Gastrocnemius medialis (tissue), 4 donors: ENCODE results near the gene PNRC1. TPM values are rescaled to one million over a fixed set of nuclear protein-coding genes. Genes with fewer than 3 reads are reported as not detected.
"Not testable (repeated sequence)": the region's sequence is repeated elsewhere in the genome, so short reads cannot be mapped to it uniquely, and the experiment has no call there.

Experiments
- ATAC-seq, 2 donors: fragments of 150-250 bp; one replicate each; pipeline ENCODE4 v1.9.1; 2016
- DNase-seq, 2 donors: peaks; one replicate each; pipeline ENCODE4 v3.0.0-alpha.2; 2019
- H3K27ac ChIP-seq, 4 donors: fragments of 200-600 bp; sonication (generic); 1 replicate in 1 of 4; 2 replicates in 3 of 4; pipeline ENCODE4 v1.5.1; 2016 to 2018; ENCODE audit warnings: mild to moderate bottlenecking in 2 of 4, moderate library complexity in 1 of 4
- H3K27me3 ChIP-seq, 3 donors: fragments of 200-600 bp; sonication (generic) in 2 of 3; 1 replicate in 1 of 3; 2 replicates in 2 of 3; pipeline versions ENCODE4 v1.5.1 to v1.6.0; 2016 to 2019; ENCODE audit warnings: mild to moderate bottlenecking in 1 of 3, moderate library complexity in 1 of 3
- H3K36me3 ChIP-seq, 2 donors: fragments of 200-600 bp; sonication (generic) in 1 of 2; one replicate each; pipeline ENCODE4 v1.5.1; 2017 to 2018
- H3K4me1 ChIP-seq, 2 donors: fragments of 200-600 bp; sonication (generic) in 1 of 2; one replicate each; pipeline ENCODE4 v1.5.1; 2016 to 2017; ENCODE audit warnings: mild to moderate bottlenecking in 2 of 2
- H3K4me3 ChIP-seq, 4 donors: fragments of 200-600 bp; sonication (generic) in 3 of 4; 1 replicate in 1 of 4; 2 replicates in 3 of 4; pipeline ENCODE4 v1.5.1; 2016 to 2019; ENCODE audit warnings: mild to moderate bottlenecking in 2 of 4
- H3K9me3 ChIP-seq, 3 donors: fragments of 200-600 bp; sonication (generic) in 2 of 3; 1 replicate in 1 of 3; 2 replicates in 2 of 3; pipeline ENCODE4 v1.5.1; 2016 to 2019
- POLR2A ChIP-seq, 2 donors: fragments of 450-650 bp; IDR thresholded peaks; one replicate each; pipeline ENCODE4 v1.6.1; 2017; ENCODE audit warnings: antibody characterized with exemption in 2 of 2, mild to moderate bottlenecking in 2 of 2, moderate library complexity in 2 of 2
- in situ Hi-C, 4 donors: fragments of 200-750 bp; cut with MboI; loops; one replicate each; pipeline versions ENCODE4 v1.15.0 to v1.8.0; 2017; ENCODE audit warnings: low sequenced_read_pairs in 4 of 4
- intact Hi-C: fragments of 100-400 bp; cut with DNase I; formaldehyde crosslinking; loops from one replicate; pipeline ENCODE4 v1.15.1; 2023; ENCODE audit warnings: low total_unique reads
- total RNA-seq, 4 donors: library from RNA; depleted of rRNA; stranded (reverse); fragments of >200 nt; gene quantifications; one replicate each; pipeline versions ENCODE4 v1.1.0 to v1.2.3, GENCODE V29; 2016
- TF ChIP-seq, protein P1 (sequence below), 5 experiments: fragments of 450-650 bp in 3 of 5; fragments of 200-600 bp in 2 of 5; sonication (generic) in 2 of 5; IDR thresholded peaks in 4 of 5; conservative IDR thresholded peaks in 1 of 5; 1 replicate in 4 of 5; 2 replicates in 1 of 5; pipeline ENCODE4 v1.5.1; 2016 to 2019; ENCODE audit warnings: antibody characterized with exemption in 5 of 5, mild to moderate bottlenecking in 3 of 5, moderate library complexity in 3 of 5

Gene PNRC1
- total RNA-seq, 4 donors from 2014 or later = 229 to 458 (median 311) TPM

- Histone ChIP-seq H3K27me3 (no peaks in the 10 kb centered on the region), H3K27ac (no peak overlapping the region), H3K4me3 (no peak overlapping the region), H3K9me3 (no peaks in the 10 kb centered on the region), H3K36me3 (no peaks in the 10 kb centered on the region), H3K4me1 (peaks cover 0 to 5% of the 10 kb centered on the region in 2 donors)
- DNase-seq (no peak), ATAC-seq (peak; percentile 61 to 64)
- TF ChIP-seq, protein P1, sequence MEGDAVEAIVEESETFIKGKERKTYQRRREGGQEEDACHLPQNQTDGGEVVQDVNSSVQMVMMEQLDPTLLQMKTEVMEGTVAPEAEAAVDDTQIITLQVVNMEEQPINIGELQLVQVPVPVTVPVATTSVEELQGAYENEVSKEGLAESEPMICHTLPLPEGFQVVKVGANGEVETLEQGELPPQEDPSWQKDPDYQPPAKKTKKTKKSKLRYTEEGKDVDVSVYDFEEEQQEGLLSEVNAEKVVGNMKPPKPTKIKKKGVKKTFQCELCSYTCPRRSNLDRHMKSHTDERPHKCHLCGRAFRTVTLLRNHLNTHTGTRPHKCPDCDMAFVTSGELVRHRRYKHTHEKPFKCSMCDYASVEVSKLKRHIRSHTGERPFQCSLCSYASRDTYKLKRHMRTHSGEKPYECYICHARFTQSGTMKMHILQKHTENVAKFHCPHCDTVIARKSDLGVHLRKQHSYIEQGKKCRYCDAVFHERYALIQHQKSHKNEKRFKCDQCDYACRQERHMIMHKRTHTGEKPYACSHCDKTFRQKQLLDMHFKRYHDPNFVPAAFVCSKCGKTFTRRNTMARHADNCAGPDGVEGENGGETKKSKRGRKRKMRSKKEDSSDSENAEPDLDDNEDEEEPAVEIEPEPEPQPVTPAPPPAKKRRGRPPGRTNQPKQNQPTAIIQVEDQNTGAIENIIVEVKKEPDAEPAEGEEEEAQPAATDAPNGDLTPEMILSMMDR (IDR thresholded peaks at IDR 0.05 in 4 of 5, conservative IDR thresholded peaks at IDR 0.05 in 1 of 5) = peak; percentile 16 to 54 (median 50)
- no peak for TF ChIP-seq POLR2A (IDR thresholded peaks at IDR 0.05)
- intact Hi-C loops (loop anchor here (1.0 to 2.0 kb wide), 3 partner anchors 64 to 140 kb away; no protein-coding TSS in a partner anchor), in situ Hi-C loops (loop anchor here in 3 of 4 donors (5.0 to 10.0 kb wide), 2 partner anchors 120 to 122 kb away; no protein-coding TSS in a partner anchor)
These were observed 42.1 kb downstream of the PNRC1 start for GRCh38 chr6:89122625-89123024.

DNA sequence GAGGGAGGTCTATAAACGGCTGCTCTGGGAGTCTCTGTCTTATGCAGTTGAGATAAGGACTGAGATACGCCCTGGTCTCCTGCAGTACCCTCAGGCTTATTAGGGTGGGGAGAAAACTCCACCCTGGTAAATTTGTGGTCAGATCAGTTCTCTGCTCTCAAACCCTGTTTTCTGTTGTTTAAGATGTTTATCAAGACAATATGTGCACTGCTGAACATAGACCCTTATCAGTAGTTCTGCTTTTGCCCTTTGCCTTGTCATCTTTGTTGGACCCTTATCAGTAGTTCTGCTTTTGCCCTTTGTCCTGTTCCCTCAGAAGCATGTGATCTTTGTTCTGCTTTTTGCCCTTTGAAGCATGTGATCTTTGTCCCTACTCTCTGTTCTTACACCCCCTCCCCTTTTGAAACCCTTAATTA, 47.7 kb downstream of the PNRC1 start:
- DNase-seq, H3K27ac ChIP-seq, intact Hi-C loops, H3K27me3 ChIP-seq, ATAC-seq, H3K9me3 ChIP-seq, H3K4me1 ChIP-seq, H3K4me3 ChIP-seq, H3K36me3 ChIP-seq: not testable (repeated sequence)
- in situ Hi-C loops = loop anchor here in 2 of 4 donors (10.0 kb wide), 1 partner anchor 117 kb away; no protein-coding TSS in a partner anchor

- in situ Hi-C loops = no loop called here
These were observed 51.0 kb downstream of the PNRC1 start for GRCh38 chr6:89131599-89131998.

DNA sequence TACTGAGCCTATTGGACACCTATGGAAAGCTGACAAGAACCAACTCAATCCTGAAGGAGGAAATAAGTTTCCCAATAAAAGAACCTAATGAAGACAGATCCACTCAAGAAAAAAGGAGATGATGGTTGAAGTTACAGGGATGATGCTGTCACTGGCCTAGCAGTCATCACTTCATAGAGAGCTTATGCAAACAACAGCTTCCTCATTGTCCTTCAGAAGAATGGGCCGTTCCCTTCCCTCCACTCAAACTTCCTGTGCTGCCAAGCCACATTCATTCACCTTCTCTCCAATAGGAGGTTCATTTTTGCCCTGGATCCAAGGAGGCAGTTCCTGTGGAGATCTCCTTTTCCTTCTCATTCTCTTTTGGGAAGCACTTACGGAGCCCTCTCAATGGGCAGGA, 51.5 kb downstream of the PNRC1 start:
- in situ Hi-C loops (no loop called here), intact Hi-C loops (no loop called here)
- DNase-seq = no peak
- H3K4me3 ChIP-seq = no peak overlapping the region
- no peak for ATAC-seq
- no peaks in the 10 kb centered on the region for H3K27me3 ChIP-seq
- H3K27ac ChIP-seq = no peak overlapping the region
- no peaks in the 10 kb centered on the region for H3K4me1 ChIP-seq
- no peaks in the 10 kb centered on the region for H3K9me3 ChIP-seq
- TF ChIP-seq, protein P1 (IDR thresholded peaks at IDR 0.05 in 4 of 5, conservative IDR thresholded peaks at IDR 0.05 in 1 of 5) = no peak
- no peak for TF ChIP-seq POLR2A (IDR thresholded peaks at IDR 0.05)
- H3K36me3 ChIP-seq = no peaks in the 10 kb centered on the region

More at GRCh38 chr6:89131599-89131998, 51.0 kb downstream of the PNRC1 start:
- Histone ChIP-seq H3K27me3 (no peaks in the 10 kb centered on the region), H3K27ac (no peak overlapping the region), H3K4me3 (no peak overlapping the region), H3K9me3 (no peaks in the 10 kb centered on the region), H3K4me1 (no peaks in the 10 kb centered on the region), H3K36me3 (no peaks in the 10 kb centered on the region)
- intact Hi-C loops = no loop called here
- ATAC-seq = no peak
- TF ChIP-seq, protein P1 (IDR thresholded peaks at IDR 0.05 in 4 of 5, conservative IDR thresholded peaks at IDR 0.05 in 1 of 5) = no peak
- no peak for TF ChIP-seq POLR2A (IDR thresholded peaks at IDR 0.05)
- no peak for DNase-seq

DNA sequence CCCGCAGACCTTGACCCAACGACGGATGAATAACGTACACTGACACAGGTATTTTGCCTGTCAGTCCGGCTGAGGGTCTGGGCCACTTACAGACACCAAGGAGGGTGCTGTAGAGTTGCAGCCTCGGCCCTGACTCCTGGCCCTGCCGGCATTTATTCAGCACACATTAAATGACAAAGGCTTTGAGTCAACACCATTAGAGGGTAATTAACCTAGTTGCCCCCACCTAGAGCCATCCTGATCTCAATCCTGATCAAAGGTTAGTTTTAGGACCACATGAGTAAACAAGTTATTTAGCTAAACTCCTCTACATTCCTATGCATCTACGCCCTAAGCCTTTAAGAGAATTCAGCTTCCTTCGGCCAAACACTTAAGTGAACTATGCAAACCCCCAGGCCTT, 53.4 kb downstream of the PNRC1 start:
- in situ Hi-C loops = no loop called here
- Histone ChIP-seq H3K4me1 (peaks cover 7 to 14% of the 10 kb centered on the region in 2 donors), H3K36me3 (no peaks in the 10 kb centered on the region), H3K9me3 (no peaks in the 10 kb centered on the region), H3K4me3 (no peak overlapping the region), H3K27me3 (no peaks in the 10 kb centered on the region), H3K27ac (no peak overlapping the region)
- intact Hi-C loops = no loop called here
- ATAC-seq (no peak), DNase-seq (no peak)
- TF ChIP-seq, protein P1 (IDR thresholded peaks at IDR 0.05 in 4 of 5, conservative IDR thresholded peaks at IDR 0.05 in 1 of 5) = no peak
- no peak for TF ChIP-seq POLR2A (IDR thresholded peaks at IDR 0.05)
